ENCODE data around the gene ADGRD1.

DNA sequence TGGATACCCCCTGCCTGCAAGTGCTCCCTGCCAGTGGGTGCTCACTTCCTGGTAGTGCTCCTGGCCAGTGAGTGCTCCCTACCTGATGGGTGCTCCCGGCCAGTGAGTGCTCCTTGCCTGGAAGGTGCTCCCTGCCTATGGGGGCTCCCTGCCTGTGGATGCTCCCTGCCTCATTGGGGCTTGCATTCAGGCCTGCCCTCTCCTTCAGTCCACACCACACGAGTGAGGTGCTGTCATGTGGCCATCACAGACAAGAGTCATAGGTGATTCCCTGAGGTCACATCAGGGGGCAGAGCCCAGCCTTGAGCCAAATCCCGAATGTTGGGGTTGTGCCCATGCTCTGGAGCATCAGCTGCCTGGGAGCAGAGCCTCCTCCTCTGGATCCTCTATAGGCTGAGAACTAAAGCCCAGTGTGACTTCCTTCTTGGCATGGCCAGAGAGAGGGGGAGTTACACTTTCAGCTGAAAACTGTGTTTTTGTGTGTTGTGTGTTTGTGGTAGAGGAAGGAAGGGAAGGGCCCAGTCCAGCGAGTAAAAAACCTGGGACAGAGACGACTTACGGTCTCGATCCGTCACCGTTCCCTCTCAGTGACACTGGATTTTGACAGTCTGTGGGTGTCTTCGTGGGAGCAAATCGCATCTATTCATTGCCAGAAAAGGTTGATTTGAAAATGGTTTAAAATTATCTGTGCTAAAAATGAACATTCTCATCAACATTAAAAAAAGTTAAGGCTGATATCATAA is 136.0 kb downstream of the ADGRD1 start:
- TF ChIP-seq, protein P1, sequence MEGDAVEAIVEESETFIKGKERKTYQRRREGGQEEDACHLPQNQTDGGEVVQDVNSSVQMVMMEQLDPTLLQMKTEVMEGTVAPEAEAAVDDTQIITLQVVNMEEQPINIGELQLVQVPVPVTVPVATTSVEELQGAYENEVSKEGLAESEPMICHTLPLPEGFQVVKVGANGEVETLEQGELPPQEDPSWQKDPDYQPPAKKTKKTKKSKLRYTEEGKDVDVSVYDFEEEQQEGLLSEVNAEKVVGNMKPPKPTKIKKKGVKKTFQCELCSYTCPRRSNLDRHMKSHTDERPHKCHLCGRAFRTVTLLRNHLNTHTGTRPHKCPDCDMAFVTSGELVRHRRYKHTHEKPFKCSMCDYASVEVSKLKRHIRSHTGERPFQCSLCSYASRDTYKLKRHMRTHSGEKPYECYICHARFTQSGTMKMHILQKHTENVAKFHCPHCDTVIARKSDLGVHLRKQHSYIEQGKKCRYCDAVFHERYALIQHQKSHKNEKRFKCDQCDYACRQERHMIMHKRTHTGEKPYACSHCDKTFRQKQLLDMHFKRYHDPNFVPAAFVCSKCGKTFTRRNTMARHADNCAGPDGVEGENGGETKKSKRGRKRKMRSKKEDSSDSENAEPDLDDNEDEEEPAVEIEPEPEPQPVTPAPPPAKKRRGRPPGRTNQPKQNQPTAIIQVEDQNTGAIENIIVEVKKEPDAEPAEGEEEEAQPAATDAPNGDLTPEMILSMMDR (IDR thresholded peaks at IDR 0.05): no peak
- no peak for TF ChIP-seq POLR2A (IDR thresholded peaks at IDR 0.05)

Measured in breast epithelium (tissue), 3 donors.